Left ventricle myocardium inferior (tissue), 1 donor: ENCODE data around the gene SLC5A12. TPM values are rescaled to one million over a fixed set of nuclear protein-coding genes. Genes with fewer than 3 reads are reported as not detected.
A peak's percentile ranks its signal among the peaks of the same experiment; 100 is the strongest.
"Not testable (repeated sequence)": the region's sequence is repeated elsewhere in the genome, so short reads cannot be mapped to it uniquely, and the experiment has no call there.

Experiments
- DNase-seq: peaks from one replicate; pipeline ENCODE4 v3.0.0-alpha.2; 2020
- H3K27ac ChIP-seq: fragments of 200-600 bp; replicated peaks from 2 replicates; pipeline ENCODE4 v1.8.0; 2021
- H3K27me3 ChIP-seq: fragments of 200-600 bp; 2 replicates; pipeline ENCODE4 v1.8.0; 2021; ENCODE audit warnings: low read depth
- H3K36me3 ChIP-seq: fragments of 200-600 bp; 2 replicates; pipeline ENCODE4 v1.8.0; 2021
- H3K4me1 ChIP-seq: fragments of 200-600 bp; 2 replicates; pipeline ENCODE4 v1.8.0; 2021
- H3K4me3 ChIP-seq: fragments of 200-600 bp; 2 replicates; pipeline ENCODE4 v1.8.0; 2021; ENCODE audit warnings: mild to moderate bottlenecking, moderate library complexity
- H3K9me3 ChIP-seq: fragments of 200-600 bp; replicated peaks from 2 replicates; pipeline ENCODE4 v1.8.0; 2021
- CTCF ChIP-seq: fragments of 200-600 bp; IDR thresholded peaks from 2 replicates; pipeline ENCODE4 v1.8.0; 2021; ENCODE audit warnings: antibody characterized with exemption, mild to moderate bottlenecking, borderline replicate concordance
- intact Hi-C: fragments of 100-400 bp; cut with micrococcal nuclease; formaldehyde crosslinking; loops from one replicate; pipeline ENCODE4 v1.11.0; 2022
- total RNA-seq: library from RNA; stranded (reverse); fragmentation: NEBNext Ultra II Directional; extraction: Animal tissue kit (Norgen Biotek cat#: 25700); gene quantifications from one replicate; pipeline ENCODE4 v1.2.1, GENCODE V29; 2021
- donor health status: DM: no; HTN: yes; CAD: no; lungs with severe emphysema.

Gene SLC5A12
- total RNA-seq, 1 donor from 2014 or later = not detected

GRCh38 chr11:26662916-26663315, 58.9 kb downstream of the SLC5A12 start:
- no peak for DNase-seq
- Histone ChIP-seq H3K36me3 (no peaks in the 10 kb centered on the region), H3K9me3 (no peaks in the 10 kb centered on the region), H3K4me3 (no peak overlapping the region), H3K4me1 (no peaks in the 10 kb centered on the region), H3K27me3 (no peaks in the 10 kb centered on the region), H3K27ac (no peak overlapping the region)
- intact Hi-C loops = no loop called here
- no peak for TF ChIP-seq CTCF

- Histone ChIP-seq H3K27me3 (no peaks in the 10 kb centered on the region), H3K36me3 (no peaks in the 10 kb centered on the region), H3K4me3 (no peak overlapping the region), H3K9me3 (no peaks in the 10 kb centered on the region), H3K27ac (no peak overlapping the region), H3K4me1 (no peaks in the 10 kb centered on the region)
- no peak for DNase-seq
- intact Hi-C loops = no loop called here
- TF ChIP-seq CTCF = no peak
Measured at GRCh38 chr11:26655287-26655686, 66.6 kb downstream of the SLC5A12 start.

- Histone ChIP-seq H3K4me1 (no peaks in the 10 kb centered on the region), H3K4me3 (no peak overlapping the region), H3K9me3 (no peaks in the 10 kb centered on the region), H3K27ac (no peak overlapping the region), H3K36me3 (no peaks in the 10 kb centered on the region), H3K27me3 (no peaks in the 10 kb centered on the region)
- intact Hi-C loops = no loop called here
- no peak for TF ChIP-seq CTCF
- no peak for DNase-seq
Measured at GRCh38 chr11:26651916-26652315, 69.9 kb downstream of the SLC5A12 start.

GRCh38 chr11:26649884-26650283, 72.0 kb downstream of the SLC5A12 start:
- no peaks in the 10 kb centered on the region for H3K9me3 ChIP-seq
- no peaks in the 10 kb centered on the region for H3K36me3 ChIP-seq
- TF ChIP-seq CTCF = peak; percentile 62
- DNase-seq = no peak
- H3K27me3 ChIP-seq = no peaks in the 10 kb centered on the region
- H3K4me1 ChIP-seq = no peaks in the 10 kb centered on the region
- H3K27ac ChIP-seq = no peak overlapping the region
- H3K4me3 ChIP-seq = no peak overlapping the region
- intact Hi-C loops = no loop called here

- intact Hi-C loops, H3K36me3 ChIP-seq, H3K27ac ChIP-seq, H3K27me3 ChIP-seq, H3K4me1 ChIP-seq, DNase-seq, H3K4me3 ChIP-seq, H3K9me3 ChIP-seq: not testable (repeated sequence)
Measured at GRCh38 chr11:26643314-26643713, 78.5 kb downstream of the SLC5A12 start.

GRCh38 chr11:26632691-26633159, 89.1 kb downstream of the SLC5A12 start:
- DNase-seq = no peak
- intact Hi-C loops = no loop called here
- Histone ChIP-seq H3K27me3 (no peaks in the 10 kb centered on the region), H3K36me3 (no peaks in the 10 kb centered on the region), H3K9me3 (no peaks in the 10 kb centered on the region), H3K4me1 (no peaks in the 10 kb centered on the region), H3K27ac (no peak overlapping the region), H3K4me3 (no peak overlapping the region)
- no peak for TF ChIP-seq CTCF
